Mesenteric fat pad (tissue), 1 donor: ENCODE data around the gene ACSBG1. TPM values are rescaled to one million over a fixed set of nuclear protein-coding genes. Genes with fewer than 3 reads are reported as not detected.

Experiments
- DNase-seq: peaks from one replicate; pipeline ENCODE4 v3.0.0-alpha.2; 2020; ENCODE audit warnings: low spot score
- total RNA-seq: library from RNA; stranded (reverse); fragmentation: NEBNext Ultra II Directional; extraction: Animal tissue kit (Norgen Biotek cat#: 25700); gene quantifications from one replicate; pipeline ENCODE4 v1.2.1, GENCODE V29; 2021
- donor health status: DM: yes; HTN: yes; CAD: no.

Gene ACSBG1
- total RNA-seq, 1 donor from 2014 or later = not detected

GRCh38 chr15:78255421-78256043, 21.2 kb upstream of the ACSBG1 start:
- no peak for DNase-seq

- peak; percentile 82 for DNase-seq
These were observed 16.8 kb upstream of the ACSBG1 start for GRCh38 chr15:78251136-78251535.

- no peak for DNase-seq
These were observed 14.8 kb upstream of the ACSBG1 start for GRCh38 chr15:78249131-78249530.

DNA sequence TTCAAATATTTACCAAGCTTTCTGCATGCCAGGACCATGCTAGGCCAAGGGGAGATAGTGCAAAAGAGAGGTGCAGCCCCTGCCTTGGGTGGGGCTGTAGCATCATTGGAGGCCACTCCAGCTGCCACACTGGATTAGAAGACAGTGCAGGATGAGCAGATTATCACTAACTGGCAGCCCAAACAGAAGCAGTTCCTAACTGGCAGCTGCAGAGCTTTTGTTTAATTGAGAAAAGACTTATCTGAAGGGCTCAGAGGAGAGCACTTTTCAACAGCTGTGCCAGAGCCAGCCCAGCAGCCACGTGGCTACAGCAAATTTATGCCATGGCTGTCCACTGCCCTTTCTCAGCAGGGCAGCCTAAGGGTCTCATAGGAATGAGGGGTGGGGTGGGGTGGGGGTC, 13.5 kb upstream of the ACSBG1 start:
- DNase-seq = peak; percentile 55

DNA sequence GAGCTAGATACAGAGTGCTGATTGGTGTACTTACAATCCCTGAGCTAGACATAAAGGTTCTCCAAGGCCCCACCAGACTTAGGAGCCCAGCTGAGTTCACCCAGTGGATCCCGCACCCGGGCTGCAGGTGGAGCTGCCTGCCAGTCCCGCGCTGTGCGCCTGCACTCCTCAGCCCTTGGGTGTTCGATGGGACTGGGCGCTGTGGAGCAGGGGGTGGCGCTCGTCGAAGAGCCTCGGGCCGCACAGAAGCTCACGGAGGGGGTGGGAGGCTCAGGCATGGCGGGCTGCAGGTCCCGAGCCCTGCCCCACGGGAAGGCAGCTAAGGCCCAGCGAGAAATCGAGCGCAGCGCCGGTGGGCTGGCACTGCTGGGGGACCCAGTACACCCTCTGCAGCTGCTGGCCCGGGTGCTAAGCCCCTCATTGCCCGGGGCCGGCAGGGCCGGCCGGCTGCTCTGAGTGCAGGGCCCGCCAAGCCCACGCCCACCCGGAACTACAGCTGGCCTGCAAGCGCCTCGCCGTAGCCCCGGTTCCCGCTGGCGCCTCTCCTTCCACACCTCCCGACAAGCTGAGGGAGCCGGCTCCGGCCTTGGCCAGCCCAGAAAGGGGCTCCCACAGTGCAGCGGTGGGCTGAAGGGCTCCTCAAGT, 11.7 kb upstream of the ACSBG1 start:
- DNase-seq = peak; percentile 81

DNA sequence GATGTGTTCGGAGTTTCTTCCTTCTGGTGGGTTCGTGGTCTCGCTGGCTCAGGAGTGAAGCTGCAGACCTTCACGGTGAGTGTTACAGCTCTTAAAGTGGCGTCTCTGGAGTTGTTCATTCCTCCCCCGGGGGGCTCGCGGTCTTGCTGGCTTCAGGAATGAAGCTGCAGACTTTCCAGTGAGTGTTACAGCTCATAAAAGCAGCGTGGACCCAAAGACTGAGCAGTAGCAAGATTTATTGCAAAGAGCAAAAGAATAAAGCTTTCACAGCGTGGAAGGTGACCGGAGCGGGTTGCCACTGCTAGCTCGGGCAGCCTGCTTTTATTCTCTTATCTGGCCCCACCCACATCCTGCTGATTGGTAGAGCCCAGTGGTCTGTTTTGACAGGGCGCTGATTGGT, 11.0 kb upstream of the ACSBG1 start:
- DNase-seq = peak; percentile 43

DNA sequence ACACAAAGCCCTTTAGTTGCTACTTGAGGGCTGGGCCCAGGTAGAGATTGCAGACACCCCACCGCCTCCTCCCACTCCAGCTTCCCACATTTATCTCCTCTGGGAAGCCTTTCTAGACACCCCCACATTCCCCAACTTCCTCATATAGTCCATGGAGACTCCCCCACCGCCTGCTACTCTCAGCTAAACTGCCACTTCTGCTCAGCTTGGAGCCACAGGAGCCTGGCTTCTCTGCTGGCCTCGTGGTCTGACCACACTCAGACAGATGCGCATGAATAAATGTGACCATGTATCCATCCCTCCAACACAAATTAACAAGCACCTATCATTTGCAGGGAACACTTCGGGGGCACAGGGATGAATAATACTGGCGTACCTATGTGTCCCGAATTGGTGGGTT, 10.5 kb upstream of the ACSBG1 start:
- peak; percentile 43 for DNase-seq

- DNase-seq = peak; percentile 18
These were observed 9.7 kb upstream of the ACSBG1 start for GRCh38 chr15:78244101-78244500.

- peak; percentile 85 for DNase-seq
These were observed 9.2 kb upstream of the ACSBG1 start for GRCh38 chr15:78243491-78243941.

GRCh38 chr15:78243058-78243457, 8.7 kb upstream of the ACSBG1 start:
- DNase-seq = peak; percentile 53

- no peak for DNase-seq
These were observed 7.8 kb upstream of the ACSBG1 start for GRCh38 chr15:78242128-78242527.

DNA sequence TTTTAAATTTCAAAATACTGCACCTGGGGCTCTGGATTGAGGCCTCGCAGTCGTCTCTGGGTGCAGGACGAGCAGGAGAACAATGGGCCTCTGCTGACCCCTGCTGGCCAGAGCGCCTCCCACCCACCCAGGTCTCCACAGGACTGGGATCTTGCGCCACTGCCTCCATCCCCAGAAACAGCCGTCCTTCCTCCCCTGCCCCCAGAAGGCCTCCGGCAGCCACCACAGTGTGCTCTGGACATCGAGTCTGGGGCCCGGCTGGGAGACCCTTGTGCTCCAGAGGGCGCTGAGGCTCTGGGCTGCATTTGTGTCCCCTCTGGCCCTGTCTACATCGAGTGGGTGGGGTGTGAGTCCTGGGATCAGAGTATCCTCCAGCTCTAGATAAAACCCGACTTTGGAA, 6.7 kb upstream of the ACSBG1 start:
- peak; percentile 93 for DNase-seq

DNA sequence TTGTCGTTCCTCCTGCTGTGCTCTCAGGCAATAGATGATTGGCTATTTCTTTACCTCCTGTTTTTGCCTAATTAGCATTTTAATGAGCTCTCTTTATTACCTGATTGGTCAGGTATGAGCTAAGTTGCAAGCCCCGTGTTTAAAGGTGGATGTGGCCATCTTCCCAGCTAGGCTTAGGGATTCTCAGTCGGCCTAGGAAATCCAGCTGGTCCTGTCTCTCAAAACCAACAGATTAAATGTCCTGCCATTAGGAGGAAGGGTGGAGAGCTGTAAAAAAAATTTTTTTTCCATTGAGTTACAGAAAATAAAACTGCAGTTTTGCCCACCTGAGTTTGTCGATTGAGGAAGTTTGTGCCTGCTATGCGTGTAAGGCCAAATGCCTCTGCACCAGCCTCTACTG, 5.4 kb upstream of the ACSBG1 start:
- peak; percentile 16 for DNase-seq

GRCh38 chr15:78237146-78237545, 2.8 kb upstream of the ACSBG1 start:
- peak; percentile 67 for DNase-seq

- peak; percentile 71 for DNase-seq
These were observed 2.1 kb upstream of the ACSBG1 start for GRCh38 chr15:78236491-78236890.

GRCh38 chr15:78233496-78233895, 869 bp downstream of the ACSBG1 start:
- peak; percentile 51 for DNase-seq

GRCh38 chr15:78232951-78233350, 1.4 kb downstream of the ACSBG1 start:
- DNase-seq = peak; percentile 47

DNA sequence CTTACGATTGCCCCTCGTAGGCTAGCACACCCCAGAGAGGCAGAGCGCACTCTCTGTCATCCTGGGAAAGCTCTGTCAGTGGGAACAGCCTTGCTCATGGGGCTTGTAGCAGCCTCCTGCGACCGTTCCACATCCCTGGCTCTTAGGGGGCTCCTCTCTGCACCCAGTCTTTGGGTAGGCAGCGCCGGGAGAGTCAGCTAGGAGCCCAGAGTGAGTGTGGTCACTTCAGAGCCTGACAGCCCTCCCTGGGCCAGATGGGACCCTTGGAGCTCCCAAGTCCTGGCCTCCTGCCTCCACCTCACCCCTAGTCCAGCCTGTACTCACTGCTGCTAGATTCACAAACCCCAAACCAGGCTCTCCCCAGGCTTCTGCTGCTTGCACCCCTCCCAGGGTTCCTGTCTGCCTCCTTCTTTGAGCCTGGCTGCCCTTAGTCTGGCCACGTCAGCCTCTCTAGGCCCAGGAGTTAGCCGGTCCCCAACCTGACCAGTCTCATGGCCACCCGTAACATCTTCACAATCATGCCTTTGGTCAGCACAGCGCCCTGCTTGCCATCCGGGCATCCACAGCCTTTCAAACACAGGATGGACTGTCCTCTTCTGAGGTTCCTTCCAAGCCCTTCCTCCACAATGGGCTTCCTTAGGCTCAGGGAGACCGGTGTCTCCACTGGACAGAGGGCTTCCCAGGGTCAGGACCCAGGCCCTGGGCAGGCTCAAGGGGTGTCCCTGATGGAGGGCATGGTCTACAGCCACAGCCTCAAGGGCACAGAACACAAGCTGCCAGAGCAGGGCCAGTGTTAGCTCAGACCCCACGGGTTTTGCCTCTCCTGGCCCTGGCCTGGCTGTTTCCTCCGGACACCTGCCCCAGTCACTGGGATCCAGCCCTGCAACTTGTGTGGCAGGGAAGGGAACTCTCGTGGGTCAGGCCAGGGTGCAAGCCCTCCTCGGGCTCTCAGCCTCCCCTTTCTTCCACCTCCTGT, 4.6 kb downstream of the ACSBG1 start:
- DNase-seq = peak; percentile 68

DNA sequence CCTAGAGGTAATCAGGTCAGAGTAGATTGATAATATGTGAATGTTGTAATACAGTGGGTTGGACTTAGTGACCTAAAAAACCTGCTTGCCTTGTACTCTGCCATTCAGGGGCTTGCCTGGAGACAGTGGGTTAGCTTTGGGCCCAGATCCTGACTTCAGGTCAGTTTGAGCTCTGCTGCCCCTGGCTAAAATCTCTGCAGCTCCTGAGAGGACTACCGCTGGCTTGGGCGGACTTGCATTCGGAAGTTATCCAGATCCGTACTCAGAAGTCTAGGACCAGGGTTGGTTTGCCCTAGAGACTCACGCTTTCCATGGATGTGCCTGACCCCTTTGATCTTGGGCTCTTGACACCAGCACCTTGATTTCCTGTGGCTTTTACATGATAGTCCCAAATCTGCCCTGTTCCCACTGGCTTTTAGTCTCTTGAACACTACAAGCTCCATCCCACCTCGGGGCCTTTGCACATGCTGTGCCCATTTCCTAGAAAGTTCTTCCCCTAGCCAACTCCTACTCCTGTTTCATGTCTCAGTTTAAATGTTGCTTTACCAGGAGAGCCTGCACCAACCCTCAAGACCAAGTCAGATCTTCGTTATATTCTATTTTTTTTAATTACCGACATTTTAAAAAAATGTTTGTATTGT, 5.9 kb downstream of the ACSBG1 start:
- DNase-seq = peak; percentile 55

- DNase-seq = peak; percentile 41
These were observed 8.4 kb downstream of the ACSBG1 start for GRCh38 chr15:78225783-78226541.

- no peak for DNase-seq
These were observed 10.3 kb downstream of the ACSBG1 start for GRCh38 chr15:78224023-78224411.
